GM23338 (cell line): ENCODE measurements around the gene NFKBIZ. TPM values are rescaled to one million over a fixed set of nuclear protein-coding genes. Genes with fewer than 3 reads are reported as not detected.

Source experiments
- ATAC-seq: fragments of 200-7000 bp; cut with Tn5 transposase; 3 replicates; pipeline ENCODE4 v1.9.1; 2020
- DNase-seq: peaks from one replicate; pipeline ENCODE4 v3.0.0-alpha.2; 2015; ENCODE audit warnings: low spot score
- H2AFZ ChIP-seq: fragments of 200-600 bp; sonication (generic); 2 replicates; pipeline ENCODE4 v1.8.0; 2016; ENCODE audit warnings: antibody characterized with exemption, mild to moderate bottlenecking, moderate library complexity
- H3F3A ChIP-seq: fragments of 200-600 bp; sonication (generic); replicated peaks from 2 replicates; pipeline ENCODE4 v1.8.0; 2017; ENCODE audit warnings: antibody characterized with exemption, mixed run types, low read depth
- H3K27ac ChIP-seq: fragments of 200-600 bp; sonication (generic); 2 replicates; pipeline ENCODE4 v1.6.1; 2016; ENCODE audit warnings: low read depth
- H3K27me3 ChIP-seq: fragments of 200-600 bp; sonication (generic); 2 replicates; pipeline ENCODE4 v1.8.0; 2016; ENCODE audit warnings: mild to moderate bottlenecking, mixed run types, moderate library complexity; ENCODE audit not compliant: insufficient read depth
- H3K36me3 ChIP-seq: fragments of 200-600 bp; sonication (generic); 2 replicates; pipeline ENCODE4 v1.8.0; 2016; ENCODE audit warnings: mild to moderate bottlenecking; ENCODE audit not compliant: insufficient read depth
- H3K4me1 ChIP-seq: fragments of 200-600 bp; sonication (generic); 2 replicates; pipeline ENCODE4 v1.8.0; 2016; ENCODE audit warnings: mild to moderate bottlenecking, moderate library complexity; ENCODE audit not compliant: insufficient read depth
- H3K4me2 ChIP-seq: fragments of 200-600 bp; sonication (generic); 2 replicates; pipeline ENCODE4 v1.7.1; 2017; ENCODE audit warnings: mixed run types
- H3K4me3 ChIP-seq: fragments of 200-600 bp; sonication (generic); 2 replicates; pipeline ENCODE4 v1.6.1; 2016; ENCODE audit warnings: mixed run types
- H3K79me2 ChIP-seq: fragments of 200-600 bp; sonication (generic); replicated peaks from 2 replicates; pipeline ENCODE4 v1.8.0; 2017; ENCODE audit warnings: mild to moderate bottlenecking; ENCODE audit not compliant: insufficient read depth
- H3K9me2 ChIP-seq: fragments of 200-600 bp; sonication (generic); 2 replicates; pipeline ENCODE4 v1.8.0; 2017; ENCODE audit not compliant: insufficient read depth
- H4K20me1 ChIP-seq: fragments of 200-600 bp; sonication (generic); replicated peaks from 2 replicates; pipeline ENCODE4 v1.8.0; 2017; ENCODE audit warnings: mild to moderate bottlenecking; ENCODE audit not compliant: insufficient read depth
- H3K27ac Mint-ChIP-seq: 2 replicates; pipeline ENCODE4 v1.8.0; 2020; ENCODE audit warnings: inconsistent platforms, mild to moderate bottlenecking, moderate library complexity, mixed read lengths
- H3K27me3 Mint-ChIP-seq: 3 replicates; pipeline ENCODE4 v1.8.0; 2022; ENCODE audit warnings: low read depth, mild to moderate bottlenecking, moderate library complexity, mixed read lengths, inconsistent platforms; ENCODE audit not compliant: insufficient read depth, poor library complexity
- H3K36me3 Mint-ChIP-seq: 3 replicates; pipeline ENCODE4 v1.8.0; 2021; ENCODE audit warnings: low read depth, mild to moderate bottlenecking, inconsistent platforms, moderate library complexity, mixed read lengths
- H3K4me1 Mint-ChIP-seq: 3 replicates; pipeline ENCODE4 v1.8.0; 2020; ENCODE audit warnings: mild to moderate bottlenecking, inconsistent platforms, mixed read lengths
- H3K4me3 Mint-ChIP-seq: 3 replicates; pipeline ENCODE4 v1.8.0; 2021; ENCODE audit warnings: moderate library complexity, mild to moderate bottlenecking, inconsistent platforms, mixed read lengths
- H3K9me3 Mint-ChIP-seq: 3 replicates; pipeline ENCODE4 v1.8.0; 2020; ENCODE audit warnings: moderate library complexity, mild to moderate bottlenecking, inconsistent platforms, mixed read lengths
- CREB1 ChIP-seq: fragments of 250-450 bp; sonication (Bioruptor Pico); IDR thresholded peaks from 2 replicates; pipeline ENCODE4 v1.5.0; 2020; ENCODE audit warnings: low read depth, mild to moderate bottlenecking, moderate library complexity
- CTCF ChIP-seq, 2 experiments: fragments of 200-600 bp in 1 of 2; sonication (generic) in 1 of 2; conservative IDR thresholded peaks; 2 replicates each; pipeline versions ENCODE4 v1.5.1 to v1.6.1; 2016 to 2017; ENCODE audit warnings: antibody characterized with exemption in 2 of 2, low read depth in 2 of 2, mild to moderate bottlenecking in 2 of 2, moderate library complexity in 1 of 2
- EZH2phosphoT487 ChIP-seq: fragments of 200-600 bp; sonication (generic); IDR thresholded peaks from one replicate; pipeline ENCODE4 v1.8.1; 2018; ENCODE audit warnings: antibody characterized with exemption; ENCODE audit not compliant: unreplicated experiment
- JUNB ChIP-seq: IDR thresholded peaks from one replicate; pipeline ENCODE4 v1.6.1; 2016; ENCODE audit warnings: antibody characterized with exemption; ENCODE audit not compliant: unreplicated experiment
- NANOG ChIP-seq: IDR thresholded peaks from 2 replicates; pipeline ENCODE4 v1.6.1; 2016; ENCODE audit warnings: antibody characterized with exemption, borderline replicate concordance
- POLR2AphosphoS5 ChIP-seq: IDR thresholded peaks from 2 replicates; pipeline ENCODE4 v1.6.1; 2016; ENCODE audit warnings: antibody characterized with exemption, low read depth
- STAT1 ChIP-seq: IDR thresholded peaks from one replicate; pipeline ENCODE4 v1.6.1; 2016; ENCODE audit warnings: antibody characterized with exemption; ENCODE audit not compliant: unreplicated experiment
- ZNF114 ChIP-seq: fragments of 250-450 bp; sonication (Bioruptor Pico); IDR thresholded peaks from 2 replicates; pipeline ENCODE4 v1.5.0; 2020; ENCODE audit warnings: mild to moderate bottlenecking, moderate library complexity
- ZNF331 ChIP-seq: fragments of 250-450 bp; sonication (Bioruptor Pico); IDR thresholded peaks from 2 replicates; pipeline ENCODE4 v1.5.0; 2020; ENCODE audit warnings: low read depth, mild to moderate bottlenecking, moderate library complexity
- ZNF462 ChIP-seq: fragments of 250-450 bp; sonication (Bioruptor Pico); IDR thresholded peaks from 2 replicates; pipeline ENCODE4 v1.5.0; 2020; ENCODE audit warnings: mild to moderate bottlenecking, moderate library complexity
- polyA plus RNA-seq: library from polyadenylated mRNA; unstranded; fragments of >200 nt; fragmentation: Nextera tagmentation; extraction: Ambion mirVana; gene quantifications from 2 replicates; pipeline ENCODE4 v1.2.1, GENCODE V29; 2016
- total RNA-seq: library from RNA; depleted of rRNA; stranded (reverse); fragments of >200 nt; shearing (Covaris generic); gene quantifications from 2 replicates; pipeline ENCODE4 v1.2.3, GENCODE V29; 2014

Gene NFKBIZ
- total and polyA plus RNA-seq, 2 experiments from 2014 or later: 14.1 to 18.2 TPM

GRCh38 chr3:101854608-101855304, 5.4 kb downstream of the NFKBIZ start:
- ATAC-seq: no peak
- Mint-ChIP-seq H3K9me3 (no peaks in the 10 kb centered on the region; the same call in 2 of the 3 replicates), H3K4me1 (peaks cover 13% of the 10 kb centered on the region), H3K36me3 (peaks cover 95% of the 10 kb centered on the region), H3K27me3 (peaks cover 4% of the 10 kb centered on the region), H3K4me3 (no peak overlapping the region), H3K27ac (no peak overlapping the region)
- Histone ChIP-seq H3K4me3 (no peak overlapping the region), H3K27ac (no peak overlapping the region), H3F3A (no peaks in the 10 kb centered on the region), H3K36me3 (peaks cover 76% of the 10 kb centered on the region), H3K27me3 (no peaks in the 10 kb centered on the region), H3K9me2 (no peaks in the 10 kb centered on the region), H3K79me2 (peaks cover 37% of the 10 kb centered on the region), H4K20me1 (peaks cover 41% of the 10 kb centered on the region), H3K4me1 (peaks cover 12% of the 10 kb centered on the region), H2AFZ (no peak overlapping the region), H3K4me2 (no peak overlapping the region)
- no peak for TF ChIP-seq CREB1 (CRISPR knock-in tag)
- no peak for TF ChIP-seq JUNB
- TF ChIP-seq ZNF331: no peak
- TF ChIP-seq CTCF (conservative IDR thresholded peaks at IDR 0.05; ENCODE audit: low read depth in 2 of 2): no peak
- no peak for TF ChIP-seq EZH2phosphoT487
- TF ChIP-seq ZNF114 (CRISPR knock-in tag): no peak
- no peak for TF ChIP-seq NANOG
- TF ChIP-seq STAT1: no peak
- no peak for TF ChIP-seq POLR2AphosphoS5
- TF ChIP-seq ZNF462 (CRISPR knock-in tag): no peak
- no peak for DNase-seq
